HCT116 (cell line): Measurements from ENCODE around the gene AKAP3. TPM values are rescaled to one million over a fixed set of nuclear protein-coding genes. Genes with fewer than 3 reads are reported as not detected.

Experiments
- ATAC-seq: fragments of 200-7000 bp; cut with Tn5 transposase; 2 replicates; pipeline ENCODE4 v1.9.1; 2020; ENCODE audit warnings: mild to moderate bottlenecking, moderate library complexity
- BruUV-seq: library from RNA; stranded (reverse); fragments of 400-500 nt; replicated peaks from 2 replicates; lab custom pipeline; 2021; lab: Mats Ljungman, UMichigan
- CTCF ChIA-PET: fragments of 300-600 bp; sonication (Branson Sonifier 250); formaldehyde crosslinking; loops from one replicate; lab custom pipeline; 2021; ENCODE audit warnings: antibody characterized with exemption; lab: Charles Lee
- POLR2A ChIA-PET: fragments of 300-600, 350-600 bp; sonication (Branson Sonifier 250); formaldehyde crosslinking; loops from one replicate; lab custom pipeline; 2021; ENCODE audit warnings: antibody characterized with exemption; lab: Charles Lee
- RAD21 ChIA-PET, 2 experiments: fragments of 300-600 bp; sonication (Branson Sonifier 250); formaldehyde crosslinking; loops; one replicate each; lab custom pipeline; 2023; ENCODE audit warnings: low total read pairs in 2 of 2; ENCODE audit not compliant: uncharacterized antibody in 2 of 2, unreplicated experiment in 2 of 2, low non-redundant PET in 1 of 2; lab: Charles Lee
- DNase-seq: peaks from one replicate; pipeline ENCODE4 v3.0.0-alpha.2; 2010; ENCODE audit warnings: low read depth, low spot score
- H2AFZ ChIP-seq: fragments of 200-600 bp; shearing (Covaris generic), sonication (generic); 2 replicates; pipeline ENCODE4 v1.6.1; 2017; ENCODE audit warnings: low read depth, mixed run types, mixed read lengths, antibody characterized with exemption, low read length; ENCODE audit not compliant: poor library complexity, severe bottlenecking
- H3K27ac ChIP-seq: 2 replicates; pipeline ENCODE4 v1.5.1; 2012; ENCODE audit warnings: low read depth, low read length
- H3K27me3 ChIP-seq: fragments of 200-600 bp; sonication (generic); 2 replicates; pipeline ENCODE4 v1.6.1; 2016; ENCODE audit warnings: mixed run types, low read length, mixed read lengths; ENCODE audit not compliant: insufficient read depth
- H3K36me3 ChIP-seq, 2 experiments: fragments of 200-500 bp in 1 of 2; fragments of 200-600 bp in 1 of 2; sonication (Bioruptor generic) in 1 of 2; sonication (generic) in 1 of 2; 2 replicates each; pipeline versions ENCODE4 v1.5.1 to v1.6.1; 2014 to 2016; ENCODE audit warnings: low read length in 2 of 2, inconsistent platforms in 1 of 2, mixed read lengths in 1 of 2, mixed run types in 1 of 2; ENCODE audit not compliant: insufficient read depth in 2 of 2, control insufficient read depth in 1 of 2
- H3K4me1 ChIP-seq, 2 experiments: fragments of 200-600 bp in 1 of 2; sonication (generic) in 1 of 2; 2 replicates each; pipeline versions ENCODE4 v1.5.1 to v1.6.1; 2012 to 2017; ENCODE audit warnings: low read length in 2 of 2, inconsistent platforms in 1 of 2, mild to moderate bottlenecking in 1 of 2, mixed read lengths in 1 of 2, mixed run types in 1 of 2, moderate library complexity in 1 of 2; ENCODE audit not compliant: insufficient read depth in 2 of 2, control insufficient read depth in 1 of 2
- H3K4me2 ChIP-seq: fragments of 200-600 bp; sonication (generic); 2 replicates; pipeline ENCODE4 v1.6.1; 2017; ENCODE audit warnings: mixed run types, low read length, mixed read lengths
- H3K4me3 ChIP-seq, 2 experiments: fragments of 200-600 bp in 1 of 2; sonication (generic) in 1 of 2; replicated peaks in 1 of 2; 2 replicates each; pipeline ENCODE4 v1.5.1; 2011 to 2016; ENCODE audit warnings: low read length in 2 of 2, control low read depth in 1 of 2, low read depth in 1 of 2, mild to moderate bottlenecking in 1 of 2, mixed read lengths in 1 of 2, mixed run types in 1 of 2
- H3K79me2 ChIP-seq: fragments of 200-600 bp; sonication (generic); 2 replicates; pipeline ENCODE4 v1.6.1; 2017; ENCODE audit warnings: mild to moderate bottlenecking, mixed run types, low read length, moderate library complexity, mixed read lengths; ENCODE audit not compliant: insufficient read depth
- H3K9ac ChIP-seq: fragments of 200-600 bp; sonication (generic); 2 replicates; pipeline ENCODE4 v1.6.1; 2016; ENCODE audit warnings: low read length, mixed read lengths
- H3K9me2 ChIP-seq: fragments of 200-600 bp; sonication (generic), shearing (Covaris generic); 2 replicates; pipeline ENCODE4 v1.6.1; 2017; ENCODE audit warnings: mixed run types, mild to moderate bottlenecking, moderate library complexity; ENCODE audit not compliant: insufficient read depth
- H3K9me3 ChIP-seq, 2 experiments: fragments of 200-500 bp in 1 of 2; fragments of 200-600 bp in 1 of 2; sonication (Bioruptor generic) in 1 of 2; sonication (generic) in 1 of 2; 2 replicates each; pipeline ENCODE4 v1.6.1; 2014 to 2017; ENCODE audit warnings: low read length in 2 of 2, mixed read lengths in 2 of 2, inconsistent platforms in 1 of 2, low read depth in 1 of 2, mild to moderate bottlenecking in 1 of 2, mixed run types in 1 of 2, moderate library complexity in 1 of 2; ENCODE audit not compliant: control insufficient read depth in 1 of 2, insufficient read depth in 1 of 2
- H4K20me1 ChIP-seq: fragments of 200-600 bp; sonication (generic), shearing (Covaris generic); 2 replicates; pipeline ENCODE4 v1.6.1; 2017; ENCODE audit warnings: mixed run types, mild to moderate bottlenecking, moderate library complexity; ENCODE audit not compliant: insufficient read depth
- ATF3 ChIP-seq: IDR thresholded peaks from 2 replicates; pipeline ENCODE4 v1.6.1; 2012
- CTCF ChIP-seq, 3 experiments: fragments of 200-600 bp in 1 of 3; sonication (generic) in 1 of 3; IDR thresholded peaks in 2 of 3; conservative IDR thresholded peaks in 1 of 3; 2 replicates each; pipeline ENCODE4 v1.5.1; 2012 to 2017; ENCODE audit warnings: low read depth in 2 of 3, low read length in 2 of 3, antibody characterized with exemption in 1 of 3, borderline replicate concordance in 1 of 3, control low read depth in 1 of 3, mild to moderate bottlenecking in 1 of 3, mixed read lengths in 1 of 3, mixed run types in 1 of 3, moderate library complexity in 1 of 3; ENCODE audit not compliant: insufficient read depth in 1 of 3
- FOSL1 ChIP-seq: IDR thresholded peaks from 2 replicates; pipeline ENCODE4 v1.6.1; 2012; ENCODE audit warnings: low read depth
- RAD21 ChIP-seq: IDR thresholded peaks from 2 replicates; pipeline ENCODE4 v1.6.1; 2012; ENCODE audit warnings: low read depth, mild to moderate bottlenecking
- REST ChIP-seq: IDR thresholded peaks from 2 replicates; pipeline ENCODE4 v1.6.1; 2012; ENCODE audit warnings: low read depth
- ZNF274 ChIP-seq: fragments of 200-500 bp; sonication (Bioruptor generic); IDR thresholded peaks from 2 replicates; pipeline ENCODE4 v1.6.1; 2014; ENCODE audit warnings: mild to moderate bottlenecking, low read depth, low read length, inconsistent platforms
- intact Hi-C: fragments of 100-400 bp; cut with micrococcal nuclease; formaldehyde crosslinking; loops from 2 replicates; pipeline ENCODE4 v1.10.0; 2022
- total RNA-seq: library from RNA; stranded (reverse); gene quantifications from one replicate; pipeline ENCODE4 v1.2.1, GENCODE V29; 2021; ENCODE audit not compliant: unreplicated experiment

AKAP3 gene
- total RNA-seq, 1 experiment from 2014 or later: 4.3 TPM

GRCh38 chr12:4621511-4621910, 27.3 kb downstream of the AKAP3 start:
- H3K4me2 ChIP-seq: no peak overlapping the region
- H3K27me3 ChIP-seq: peaks cover 7% of the 10 kb centered on the region; the same call in 1 of the 2 replicates
- H3K9me2 ChIP-seq: no peaks in the 10 kb centered on the region
- no peak overlapping the region for H3K27ac ChIP-seq
- no peak overlapping the region for H3K4me3 ChIP-seq
- H3K36me3 ChIP-seq: no peaks in the 10 kb centered on the region
- no peaks in the 10 kb centered on the region for H3K4me1 ChIP-seq
- no peak for ATAC-seq
- no peaks in the 10 kb centered on the region for H3K79me2 ChIP-seq
- ChIA-PET CTCF (interaction anchor here (1.5 kb wide), 1 partner anchor 17 kb away, joined by 3 read pairs; no protein-coding TSS in a partner anchor), RAD21 (no interaction called here), POLR2A (no interaction called here)
- no peak overlapping the region for H2AFZ ChIP-seq
- H4K20me1 ChIP-seq: no peaks in the 10 kb centered on the region
- BruUV-seq: no TSS peak
- no peaks in the 10 kb centered on the region for H3K9me3 ChIP-seq
- intact Hi-C loops: no loop called here
- DNase-seq: no peak
- no peak overlapping the region for H3K9ac ChIP-seq
- no peak for TF ChIP-seq REST
- TF ChIP-seq RAD21: no peak
- TF ChIP-seq FOSL1: no peak
- no peak for TF ChIP-seq ZNF274
- TF ChIP-seq ATF3: no peak
- no peak for TF ChIP-seq CTCF (IDR thresholded peaks at IDR 0.05 in 2 of 3, conservative IDR thresholded peaks at IDR 0.05 in 1 of 3; ENCODE audit: borderline replicate concordance in 1 of 3, insufficient read depth in 1 of 3, low read depth in 2 of 3, low read length in 2 of 3)
